ENCODE results near the gene ARRB1. TPM values are rescaled to one million over a fixed set of nuclear protein-coding genes. Genes with fewer than 3 reads are reported as not detected.

The ARRB1 gene
- total and polyA plus RNA-seq, 10 of the 15 experiments (the other 5 are each of a cell fraction or from before 2014, with no cell fraction given) = 0.39 to 12.9 (median 1.7) TPM

DNA sequence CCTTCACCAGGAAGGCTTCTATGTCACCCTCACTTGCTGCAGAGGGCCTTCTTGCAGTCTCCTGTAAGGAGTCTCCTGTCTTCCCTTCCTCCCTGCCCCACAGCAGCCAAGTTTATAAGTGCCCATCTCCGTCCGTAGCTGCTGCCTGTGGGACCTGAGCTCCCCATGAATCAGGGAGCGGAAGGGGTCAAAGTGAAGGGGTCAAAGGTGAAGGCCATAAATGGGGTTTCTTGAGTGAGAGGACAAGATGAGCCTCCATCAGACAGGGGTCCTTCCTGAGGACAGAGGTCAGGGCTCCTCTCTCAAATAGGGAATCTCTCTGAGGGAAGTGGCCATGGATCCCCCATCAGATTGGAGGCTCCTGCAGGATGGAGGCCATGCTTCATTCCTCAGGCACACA lies 44.4 kb downstream of the ARRB1 start:
- FAIRE-seq = no peak
- H3K79me2 ChIP-seq (ENCODE audit: control insufficient read depth, insufficient read depth, low read length) = no peaks in the 10 kb centered on the region
- no peaks in the 10 kb centered on the region for H3K9me3 ChIP-seq (replicated peaks; ENCODE audit: control insufficient read depth, insufficient read depth, low read length)
- peaks cover 3% of the 10 kb centered on the region; the same call in 1 of the 2 replicates for H4K20me1 ChIP-seq (ENCODE audit: control insufficient read depth, insufficient read depth)
- DNase-seq (ENCODE audit: low read depth, low spot score) = no peak
- ATAC-seq = no peak
- H3K9ac ChIP-seq (ENCODE audit: control insufficient read depth, insufficient read depth, low read length) = no peak overlapping the region
- ChIA-PET SMC1A (ENCODE audit: uncharacterized antibody, unreplicated experiment) (no interaction called here), POLR2A (no interaction called here), RAD21 (ENCODE audit: unreplicated experiment) (no interaction called here), CTCF (no interaction called here)
- in situ Hi-C loops (cut with MboI) (no loop called here), intact Hi-C loops (cut with micrococcal nuclease; ENCODE audit: unreplicated experiment) (no loop called here)
- H3K4me3 ChIP-seq = no peak overlapping the region
- 16% methylated on average over 3 of the region's 3 CpGs for WGBS (ENCODE audit: insufficient coverage, insufficient replicate concordance, low lambda C conversion rate, missing lambda C conversion rate)
- H2AFZ ChIP-seq (ENCODE audit: control insufficient read depth, low read depth, low read length) = no peak overlapping the region
- H3K4me1 ChIP-seq (ENCODE audit: control insufficient read depth, insufficient read depth, low read length) = no peaks in the 10 kb centered on the region
- no peak overlapping the region for H3K4me2 ChIP-seq (ENCODE audit: control insufficient read depth, insufficient read depth)
- no peak overlapping the region for H3K27ac ChIP-seq (ENCODE audit: control insufficient read depth, insufficient read depth)
- no TSS peak for BruUV-seq (replicated peaks)
- H3K36me3 ChIP-seq (ENCODE audit: control insufficient read depth in 2 of 2, insufficient read depth in 2 of 2, low read length in 1 of 2) = no peaks in the 10 kb centered on the region
- H3K27me3 ChIP-seq (replicated peaks in 1 of 2; ENCODE audit: control insufficient read depth in 2 of 2, insufficient read depth in 2 of 2, low read length in 1 of 2) = no peaks in the 10 kb centered on the region
- TF ChIP-seq, protein P1, sequence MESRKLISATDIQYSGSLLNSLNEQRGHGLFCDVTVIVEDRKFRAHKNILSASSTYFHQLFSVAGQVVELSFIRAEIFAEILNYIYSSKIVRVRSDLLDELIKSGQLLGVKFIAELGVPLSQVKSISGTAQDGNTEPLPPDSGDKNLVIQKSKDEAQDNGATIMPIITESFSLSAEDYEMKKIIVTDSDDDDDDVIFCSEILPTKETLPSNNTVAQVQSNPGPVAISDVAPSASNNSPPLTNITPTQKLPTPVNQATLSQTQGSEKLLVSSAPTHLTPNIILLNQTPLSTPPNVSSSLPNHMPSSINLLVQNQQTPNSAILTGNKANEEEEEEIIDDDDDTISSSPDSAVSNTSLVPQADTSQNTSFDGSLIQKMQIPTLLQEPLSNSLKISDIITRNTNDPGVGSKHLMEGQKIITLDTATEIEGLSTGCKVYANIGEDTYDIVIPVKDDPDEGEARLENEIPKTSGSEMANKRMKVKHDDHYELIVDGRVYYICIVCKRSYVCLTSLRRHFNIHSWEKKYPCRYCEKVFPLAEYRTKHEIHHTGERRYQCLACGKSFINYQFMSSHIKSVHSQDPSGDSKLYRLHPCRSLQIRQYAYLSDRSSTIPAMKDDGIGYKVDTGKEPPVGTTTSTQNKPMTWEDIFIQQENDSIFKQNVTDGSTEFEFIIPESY (IDR thresholded peaks at IDR 0.05) = no peak
- TF ChIP-seq CBX5 (IDR thresholded peaks at IDR 0.05; ENCODE audit: low read depth) = no peak
- TF ChIP-seq, protein P2, sequence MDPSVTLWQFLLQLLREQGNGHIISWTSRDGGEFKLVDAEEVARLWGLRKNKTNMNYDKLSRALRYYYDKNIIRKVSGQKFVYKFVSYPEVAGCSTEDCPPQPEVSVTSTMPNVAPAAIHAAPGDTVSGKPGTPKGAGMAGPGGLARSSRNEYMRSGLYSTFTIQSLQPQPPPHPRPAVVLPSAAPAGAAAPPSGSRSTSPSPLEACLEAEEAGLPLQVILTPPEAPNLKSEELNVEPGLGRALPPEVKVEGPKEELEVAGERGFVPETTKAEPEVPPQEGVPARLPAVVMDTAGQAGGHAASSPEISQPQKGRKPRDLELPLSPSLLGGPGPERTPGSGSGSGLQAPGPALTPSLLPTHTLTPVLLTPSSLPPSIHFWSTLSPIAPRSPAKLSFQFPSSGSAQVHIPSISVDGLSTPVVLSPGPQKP (IDR thresholded peaks at IDR 0.05; ENCODE audit: low read depth, low read length) = no peak
- TF ChIP-seq TARDBP (IDR thresholded peaks at IDR 0.05; ENCODE audit: borderline replicate concordance) = no peak
- TF ChIP-seq, protein P3, sequence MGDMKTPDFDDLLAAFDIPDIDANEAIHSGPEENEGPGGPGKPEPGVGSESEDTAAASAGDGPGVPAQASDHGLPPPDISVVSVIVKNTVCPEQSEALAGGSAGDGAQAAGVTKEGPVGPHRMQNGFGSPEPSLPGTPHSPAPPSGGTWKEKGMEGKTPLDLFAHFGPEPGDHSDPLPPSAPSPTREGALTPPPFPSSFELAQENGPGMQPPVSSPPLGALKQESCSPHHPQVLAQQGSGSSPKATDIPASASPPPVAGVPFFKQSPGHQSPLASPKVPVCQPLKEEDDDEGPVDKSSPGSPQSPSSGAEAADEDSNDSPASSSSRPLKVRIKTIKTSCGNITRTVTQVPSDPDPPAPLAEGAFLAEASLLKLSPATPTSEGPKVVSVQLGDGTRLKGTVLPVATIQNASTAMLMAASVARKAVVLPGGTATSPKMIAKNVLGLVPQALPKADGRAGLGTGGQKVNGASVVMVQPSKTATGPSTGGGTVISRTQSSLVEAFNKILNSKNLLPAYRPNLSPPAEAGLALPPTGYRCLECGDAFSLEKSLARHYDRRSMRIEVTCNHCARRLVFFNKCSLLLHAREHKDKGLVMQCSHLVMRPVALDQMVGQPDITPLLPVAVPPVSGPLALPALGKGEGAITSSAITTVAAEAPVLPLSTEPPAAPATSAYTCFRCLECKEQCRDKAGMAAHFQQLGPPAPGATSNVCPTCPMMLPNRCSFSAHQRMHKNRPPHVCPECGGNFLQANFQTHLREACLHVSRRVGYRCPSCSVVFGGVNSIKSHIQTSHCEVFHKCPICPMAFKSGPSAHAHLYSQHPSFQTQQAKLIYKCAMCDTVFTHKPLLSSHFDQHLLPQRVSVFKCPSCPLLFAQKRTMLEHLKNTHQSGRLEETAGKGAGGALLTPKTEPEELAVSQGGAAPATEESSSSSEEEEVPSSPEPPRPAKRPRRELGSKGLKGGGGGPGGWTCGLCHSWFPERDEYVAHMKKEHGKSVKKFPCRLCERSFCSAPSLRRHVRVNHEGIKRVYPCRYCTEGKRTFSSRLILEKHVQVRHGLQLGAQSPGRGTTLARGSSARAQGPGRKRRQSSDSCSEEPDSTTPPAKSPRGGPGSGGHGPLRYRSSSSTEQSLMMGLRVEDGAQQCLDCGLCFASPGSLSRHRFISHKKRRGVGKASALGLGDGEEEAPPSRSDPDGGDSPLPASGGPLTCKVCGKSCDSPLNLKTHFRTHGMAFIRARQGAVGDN (IDR thresholded peaks at IDR 0.05) = no peak
- TF ChIP-seq, protein P4, sequence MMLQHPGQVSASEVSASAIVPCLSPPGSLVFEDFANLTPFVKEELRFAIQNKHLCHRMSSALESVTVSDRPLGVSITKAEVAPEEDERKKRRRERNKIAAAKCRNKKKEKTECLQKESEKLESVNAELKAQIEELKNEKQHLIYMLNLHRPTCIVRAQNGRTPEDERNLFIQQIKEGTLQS (IDR thresholded peaks at IDR 0.05; ENCODE audit: borderline replicate concordance, extremely low read depth, low read depth, low read length) = no peak
- no peak for TF ChIP-seq NR2F1 (conservative IDR thresholded peaks at IDR 0.05)
- TF ChIP-seq CBX3 (IDR thresholded peaks at IDR 0.05; ENCODE audit: borderline replicate concordance, low read depth) = no peak
- no peak for TF ChIP-seq SP1 (IDR thresholded peaks at IDR 0.05; ENCODE audit: low read depth, low read length)
- no peak for TF ChIP-seq CHD4 (IDR thresholded peaks at IDR 0.05)
- no peak for TF ChIP-seq TCF3 (IDR thresholded peaks at IDR 0.05; ENCODE audit: borderline replicate concordance, insufficient read depth, low read depth, low read length)
- TF ChIP-seq, protein P5, sequence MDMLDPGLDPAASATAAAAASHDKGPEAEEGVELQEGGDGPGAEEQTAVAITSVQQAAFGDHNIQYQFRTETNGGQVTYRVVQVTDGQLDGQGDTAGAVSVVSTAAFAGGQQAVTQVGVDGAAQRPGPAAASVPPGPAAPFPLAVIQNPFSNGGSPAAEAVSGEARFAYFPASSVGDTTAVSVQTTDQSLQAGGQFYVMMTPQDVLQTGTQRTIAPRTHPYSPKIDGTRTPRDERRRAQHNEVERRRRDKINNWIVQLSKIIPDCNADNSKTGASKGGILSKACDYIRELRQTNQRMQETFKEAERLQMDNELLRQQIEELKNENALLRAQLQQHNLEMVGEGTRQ (IDR thresholded peaks at IDR 0.05; ENCODE audit: borderline replicate concordance, low read depth, low read length) = no peak
- TF ChIP-seq, protein P6, sequence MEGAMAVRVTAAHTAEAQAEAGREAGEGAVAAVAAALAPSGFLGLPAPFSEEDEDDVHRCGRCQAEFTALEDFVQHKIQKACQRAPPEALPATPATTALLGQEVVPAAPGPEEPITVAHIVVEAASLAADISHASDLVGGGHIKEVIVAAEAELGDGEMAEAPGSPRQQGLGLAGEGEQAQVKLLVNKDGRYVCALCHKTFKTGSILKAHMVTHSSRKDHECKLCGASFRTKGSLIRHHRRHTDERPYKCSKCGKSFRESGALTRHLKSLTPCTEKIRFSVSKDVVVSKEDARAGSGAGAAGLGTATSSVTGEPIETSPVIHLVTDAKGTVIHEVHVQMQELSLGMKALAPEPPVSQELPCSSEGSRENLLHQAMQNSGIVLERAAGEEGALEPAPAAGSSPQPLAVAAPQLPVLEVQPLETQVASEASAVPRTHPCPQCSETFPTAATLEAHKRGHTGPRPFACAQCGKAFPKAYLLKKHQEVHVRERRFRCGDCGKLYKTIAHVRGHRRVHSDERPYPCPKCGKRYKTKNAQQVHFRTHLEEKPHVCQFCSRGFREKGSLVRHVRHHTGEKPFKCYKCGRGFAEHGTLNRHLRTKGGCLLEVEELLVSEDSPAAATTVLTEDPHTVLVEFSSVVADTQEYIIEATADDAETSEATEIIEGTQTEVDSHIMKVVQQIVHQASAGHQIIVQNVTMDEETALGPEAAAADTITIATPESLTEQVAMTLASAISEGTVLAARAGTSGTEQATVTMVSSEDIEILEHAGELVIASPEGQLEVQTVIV (IDR thresholded peaks at IDR 0.05; ENCODE audit: borderline replicate concordance, partially characterized antibody) = no peak
- TF ChIP-seq ZSCAN29 (IDR thresholded peaks at IDR 0.05) = no peak

Data from GM12878 (cell line).